HG03354 (cell line): ENCODE measurements around the gene UNCX.
"Not testable (repeated sequence)": the region's sequence is repeated elsewhere in the genome, so short reads cannot be mapped to it uniquely, and the experiment has no call there.

Source experiments
- ATAC-seq: cut with Tn5 transposase; IDR thresholded peaks from one replicate; pipeline ENCODE4 v1.9.1; 2021; ENCODE audit warnings: mild to moderate bottlenecking; ENCODE audit not compliant: unreplicated experiment, poor library complexity, severe bottlenecking

Gene UNCX

GRCh38 chr7:1232623-1233332 is at the start of gene UNCX:
Gene UNCX (plus strand): TSS chr7:1232872. CDS start chr7:1233018, 146 bp downstream.
- ATAC-seq: no peak

DNA sequence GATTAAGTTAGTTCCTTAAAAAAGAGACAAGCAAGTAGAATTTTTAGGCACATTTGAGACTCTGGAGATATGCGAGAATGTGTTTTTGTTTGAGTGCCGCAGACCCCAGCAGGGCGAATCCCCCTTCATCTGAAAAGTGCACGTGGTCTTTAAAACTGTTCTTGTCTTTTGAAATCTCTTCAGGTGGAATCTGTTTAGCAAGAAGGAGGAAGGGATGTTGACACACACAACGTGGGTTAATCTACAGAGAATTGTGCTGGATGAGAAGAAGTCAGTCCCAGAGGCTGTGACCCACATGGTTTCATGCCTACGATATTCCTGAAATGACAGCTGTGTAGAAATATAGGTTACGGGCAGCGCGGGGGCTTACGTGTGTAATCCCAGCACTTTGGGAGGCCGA is 45.5 kb upstream of the UNCX start:
- no peak for ATAC-seq

DNA sequence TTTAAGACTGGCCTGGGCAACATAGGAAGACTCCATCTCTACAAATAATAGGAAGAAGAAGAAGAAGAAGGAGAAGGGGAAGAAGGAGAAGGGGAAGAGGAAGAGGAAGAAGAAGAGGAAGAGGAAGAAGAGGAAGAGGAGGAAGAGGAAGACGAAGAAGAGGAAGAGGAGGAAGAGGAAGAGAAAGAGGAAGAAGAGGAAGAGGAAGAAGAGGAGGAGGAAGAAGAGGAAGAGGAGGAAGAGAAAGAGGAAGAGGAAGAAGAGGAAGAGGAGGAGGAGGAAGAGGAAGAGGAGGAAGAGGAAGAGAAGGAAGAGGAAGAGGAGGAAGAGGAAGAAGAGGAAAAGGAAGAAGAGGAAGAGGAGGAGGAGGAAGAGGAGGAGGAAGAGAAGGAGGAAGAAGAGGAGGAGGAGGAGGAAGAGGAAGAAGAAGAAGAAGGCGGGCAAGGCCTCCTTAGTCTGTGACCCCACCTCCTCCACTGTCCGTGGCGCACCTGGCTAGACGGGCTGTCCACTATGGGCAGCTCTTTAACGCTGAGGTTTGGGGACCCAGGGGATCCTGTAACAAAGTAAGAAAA is 43.9 kb upstream of the UNCX start:
- ATAC-seq: no peak

- ATAC-seq: no peak
These were observed 42.5 kb upstream of the UNCX start for GRCh38 chr7:1189986-1190772.

GRCh38 chr7:1192171-1192676 is 40.4 kb upstream of the UNCX start:
- ATAC-seq: no peak

- ATAC-seq: no peak
These were observed 38.9 kb upstream of the UNCX start for GRCh38 chr7:1193593-1194424.

- not testable (repeated sequence) for ATAC-seq
These were observed 36.2 kb upstream of the UNCX start for GRCh38 chr7:1196441-1196840.

DNA sequence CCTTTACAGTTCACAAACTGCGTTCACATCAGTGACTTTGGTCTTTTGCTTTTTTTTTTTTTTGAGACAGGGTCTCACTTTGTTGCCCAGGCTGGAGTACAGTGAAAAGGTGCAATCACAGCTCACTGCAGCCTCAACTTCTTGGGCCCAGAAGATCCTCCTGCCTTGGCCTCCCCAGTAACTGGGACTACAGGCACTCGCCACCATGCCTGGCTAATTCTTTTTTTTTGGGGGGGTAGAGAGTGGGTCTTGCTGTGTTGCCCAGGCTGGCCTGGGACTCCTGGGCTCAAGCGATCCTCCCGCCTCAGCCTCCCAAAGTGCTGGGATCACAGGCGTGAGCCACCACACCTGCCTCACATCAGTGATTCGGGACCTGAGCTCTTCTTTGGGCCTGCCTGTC is 35.7 kb upstream of the UNCX start:
- ATAC-seq: no peak

DNA sequence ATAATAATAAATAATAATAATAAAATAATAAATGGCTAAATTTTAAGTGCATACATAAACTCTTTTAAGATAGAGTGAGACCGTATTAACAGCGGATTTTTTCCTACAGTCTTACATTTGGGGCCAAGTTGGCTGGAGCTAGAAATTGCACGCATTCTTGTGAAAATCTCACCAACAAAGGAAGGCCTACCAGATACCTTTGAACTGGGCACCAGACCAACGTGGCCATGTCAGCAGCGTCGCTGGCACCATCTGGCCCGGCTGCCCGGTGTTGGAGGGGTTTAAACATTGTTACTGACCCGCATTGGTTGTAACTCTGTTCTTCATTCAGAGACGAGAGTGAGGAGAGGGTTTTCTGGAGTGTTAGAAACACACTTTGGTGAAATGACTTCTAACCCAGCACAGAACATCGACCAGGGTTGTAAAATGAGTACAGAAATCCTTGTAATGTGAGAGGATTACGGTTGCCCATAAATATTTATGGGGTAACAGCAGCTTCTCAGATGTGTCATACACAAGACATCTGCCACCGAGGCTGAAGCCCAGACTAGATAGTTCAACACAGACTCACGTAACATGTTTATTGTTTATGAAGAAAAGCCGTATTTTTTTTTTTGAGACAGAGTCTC is 34.6 kb upstream of the UNCX start:
- no peak for ATAC-seq

DNA sequence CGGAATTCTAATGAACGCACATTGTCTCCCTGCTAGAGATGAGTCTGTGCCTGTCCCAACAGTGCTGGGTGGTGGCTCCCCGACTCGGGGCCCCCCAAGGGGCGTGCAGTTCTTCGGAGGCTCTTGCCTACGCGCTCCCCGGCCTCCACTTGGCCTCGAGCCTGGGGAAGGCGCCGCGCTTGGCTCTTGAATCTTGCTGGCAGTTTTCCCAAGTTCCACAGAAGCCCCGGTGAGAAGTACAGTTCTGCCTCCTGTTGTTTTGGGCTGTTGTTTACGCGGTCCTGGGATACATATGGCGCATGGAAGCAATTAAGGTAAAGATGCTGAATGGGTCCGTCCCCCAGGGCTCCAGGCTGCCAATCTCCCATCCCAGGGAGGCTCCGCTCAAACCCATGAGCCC is 32.6 kb upstream of the UNCX start:
- ATAC-seq: no peak

- no peak for ATAC-seq
These were observed 30.8 kb upstream of the UNCX start for GRCh38 chr7:1201916-1202315.

DNA sequence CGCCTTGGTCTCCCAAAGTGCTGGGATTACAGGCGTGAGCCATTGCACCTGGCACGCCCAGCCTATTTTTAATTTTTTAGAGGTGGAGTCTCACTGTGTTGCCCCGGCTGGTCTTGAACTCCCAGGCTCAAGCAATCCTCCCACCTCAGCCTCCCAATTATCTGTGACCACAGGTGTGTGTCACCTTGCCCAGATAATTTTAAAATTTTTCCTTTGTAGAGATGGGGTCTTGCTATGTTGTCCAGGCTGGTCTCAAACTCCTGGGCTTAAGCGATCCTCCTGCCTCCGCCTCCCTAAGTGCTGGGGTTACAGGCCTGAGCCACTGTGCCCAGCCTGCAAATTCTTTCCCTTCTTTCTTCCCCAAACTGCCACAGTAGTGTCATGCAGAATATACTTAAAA is 29.8 kb upstream of the UNCX start:
- not testable (repeated sequence) for ATAC-seq

- ATAC-seq: no peak
These were observed 28.1 kb upstream of the UNCX start for GRCh38 chr7:1204460-1205140.

- ATAC-seq: not testable (repeated sequence)
These were observed 26.9 kb upstream of the UNCX start for GRCh38 chr7:1205742-1206141.

- ATAC-seq: no peak
These were observed 23.6 kb upstream of the UNCX start for GRCh38 chr7:1209097-1209496.

- ATAC-seq: no peak
These were observed 22.2 kb upstream of the UNCX start for GRCh38 chr7:1210321-1210978.

- ATAC-seq: no peak
These were observed 21.6 kb upstream of the UNCX start for GRCh38 chr7:1210979-1211608.

GRCh38 chr7:1211611-1212010 is 21.1 kb upstream of the UNCX start:
- ATAC-seq: no peak
